A549 (cell line): Measurements from ENCODE around the gene BRCC3. TPM values are rescaled to one million over a fixed set of nuclear protein-coding genes. Genes with fewer than 3 reads are reported as not detected.

ENCODE experiments used
- ATAC-seq, 2 experiments: fragments of 200-7000 bp in 1 of 2; fragments of >200 bp in 1 of 2; cut with Nextera tagmentation in 1 of 2; cut with Tn5 transposase in 1 of 2; 3 replicates each; pipeline versions ENCODE4 v1.8.0 to v1.9.1; 2018 to 2020; ENCODE audit warnings: mild to moderate bottlenecking in 1 of 2, moderate library complexity in 1 of 2
- CTCF ChIA-PET: fragments of 300-600 bp; sonication (Branson Sonifier 250); formaldehyde crosslinking; extraction: SDS; loops from one replicate; lab custom pipeline; 2021; ENCODE audit warnings: antibody characterized with exemption, inconsistent platforms; lab: Yijun Ruan, JAX
- POLR2A ChIA-PET: fragments of 350-600 bp; formaldehyde crosslinking; extraction: SDS; loops from one replicate; lab custom pipeline; 2021; ENCODE audit warnings: antibody characterized with exemption, inconsistent platforms; lab: Yijun Ruan, JAX
- DNase-seq, 2 experiments: peaks; one replicate each; pipeline versions ENCODE4 v3.0.0 to v3.0.0-alpha.2; 2011 to 2016; ENCODE audit warnings: low read depth in 1 of 2, low spot score in 1 of 2
- FAIRE-seq: peaks from 2 replicates; lab custom pipeline; 2011; peaks lifted over from hg19 to GRCh38; lab: Jason Lieb, UNC
- H3K27ac ChIP-seq, 2 experiments: fragments of >200 bp; sonication (Bioruptor Twin); formaldehyde crosslinking; 3 replicates each; pipeline ENCODE4 v1.5.1; 2016 to 2017
- H3K4me1 ChIP-seq: fragments of >200 bp; sonication (Bioruptor Twin); formaldehyde crosslinking; 3 replicates; pipeline ENCODE4 v1.6.1; 2016
- H3K4me2 ChIP-seq: fragments of >200 bp; sonication (Bioruptor Twin); formaldehyde crosslinking; 3 replicates; pipeline ENCODE4 v1.6.1; 2016
- H3K4me3 ChIP-seq: fragments of >200 bp; sonication (Bioruptor Twin); formaldehyde crosslinking; 3 replicates; pipeline ENCODE4 v1.5.1; 2016
- H3K9me3 ChIP-seq: fragments of >200 bp; sonication (Bioruptor Twin); formaldehyde crosslinking; 3 replicates; pipeline ENCODE4 v1.6.1; 2016
- CBX8 ChIP-seq: fragments of 200-600 bp; sonication (generic); IDR thresholded peaks from 2 replicates; pipeline ENCODE4 v1.6.1; 2016
- CHD2 ChIP-seq: fragments of 150-350 bp; IDR thresholded peaks from 2 replicates; pipeline ENCODE4 v1.6.1; 2014; ENCODE audit warnings: low read length; ENCODE audit not compliant: partially characterized antibody
- FOSB ChIP-seq: fragments of 250-450 bp; sonication (Bioruptor Pico); IDR thresholded peaks from 2 replicates; pipeline ENCODE4 v1.5.0; 2020; ENCODE audit warnings: mild to moderate bottlenecking, moderate library complexity
- FOSL2 ChIP-seq, 2 experiments: fragments of 450-650 bp in 1 of 2; fragments of >200 bp in 1 of 2; sonication (Bioruptor Twin) in 1 of 2; formaldehyde crosslinking; IDR thresholded peaks; 2 replicates each; pipeline versions ENCODE4 v1.5.0 to v1.6.1; 2016 to 2020; ENCODE audit warnings: mild to moderate bottlenecking in 1 of 2, moderate library complexity in 1 of 2
- HOXB13 ChIP-seq: fragments of 250-450 bp; sonication (Bioruptor Pico); IDR thresholded peaks from 2 replicates; pipeline ENCODE4 v1.5.0; 2020; ENCODE audit warnings: low read depth, mild to moderate bottlenecking, moderate library complexity
- JUNB ChIP-seq: fragments of >200 bp; sonication (Bioruptor Twin); formaldehyde crosslinking; IDR thresholded peaks from 2 replicates; pipeline ENCODE4 v1.6.1; 2016
- KDM5A ChIP-seq: fragments of 200-600 bp; sonication (generic); IDR thresholded peaks from 2 replicates; pipeline ENCODE4 v1.6.1; 2016; ENCODE audit warnings: antibody characterized with exemption, mild to moderate bottlenecking
- MAFK ChIP-seq: fragments of 450-650 bp; IDR thresholded peaks from 2 replicates; pipeline ENCODE4 v1.6.1; 2014; ENCODE audit not compliant: partially characterized antibody
- MAZ ChIP-seq: fragments of 150-350 bp; IDR thresholded peaks from 2 replicates; pipeline ENCODE4 v1.6.1; 2014; ENCODE audit warnings: antibody characterized with exemption, low read depth, low read length, borderline replicate concordance
- NFE2L2 ChIP-seq: fragments of 150-350 bp; conservative IDR thresholded peaks from 2 replicates; pipeline ENCODE4 v1.6.1; 2014; ENCODE audit warnings: low read length
- NPAS2 ChIP-seq: fragments of 250-450 bp; sonication (Bioruptor Pico); IDR thresholded peaks from 2 replicates; pipeline ENCODE4 v1.8.0; 2022; ENCODE audit warnings: mild to moderate bottlenecking, moderate library complexity, borderline replicate concordance
- POLR2A ChIP-seq: IDR thresholded peaks from 2 replicates; pipeline ENCODE4 v1.6.1; 2012; ENCODE audit warnings: mild to moderate bottlenecking, low read length
- RARB ChIP-seq: fragments of 250-450 bp; sonication (Bioruptor Pico); IDR thresholded peaks from 2 replicates; pipeline ENCODE4 v1.8.0; 2021; ENCODE audit warnings: mild to moderate bottlenecking, moderate library complexity
- RCOR1 ChIP-seq: fragments of 150-350 bp; IDR thresholded peaks from 2 replicates; pipeline ENCODE4 v1.6.1; 2014; ENCODE audit warnings: antibody characterized with exemption, low read length, low read depth
- SMC3 ChIP-seq: fragments of >200 bp; sonication (Bioruptor Twin); formaldehyde crosslinking; IDR thresholded peaks from 3 replicates; pipeline ENCODE4 v1.6.1; 2018; ENCODE audit warnings: inconsistent platforms
- TFCP2L1 ChIP-seq: fragments of 250-450 bp; sonication (Bioruptor Pico); IDR thresholded peaks from 2 replicates; pipeline ENCODE4 v1.5.0; 2021; ENCODE audit warnings: mild to moderate bottlenecking
- ZC3H11A ChIP-seq: fragments of 450-650 bp; IDR thresholded peaks from 2 replicates; pipeline ENCODE4 v1.6.1; 2014; ENCODE audit warnings: antibody characterized with exemption, mild to moderate bottlenecking
- ZFP36 ChIP-seq: fragments of 450-650 bp; IDR thresholded peaks from 2 replicates; pipeline ENCODE4 v1.6.1; 2014; ENCODE audit warnings: borderline replicate concordance; ENCODE audit not compliant: partially characterized antibody
- WGBS: methylation state at CpG from one replicate; pipeline ENCODE4 v1.1.6; 2017; ENCODE audit errors: missing lambda C conversion rate; 5-methylcytosine and 5-hydroxymethylcytosine counted together
- polyA plus RNA-seq, 4 experiments: library from polyadenylated mRNA; depleted of rRNA in 3 of 4; stranded (reverse); fragments of >200 nt; fragmentation: RNase III in 1 of 4; extraction: RNeasy Plus Mini Kit Qiagen cat#74134 plus additional on column Dnase treatment in 1 of 4; gene quantifications; 2 replicates in 3 of 4; 3 replicates in 1 of 4; pipeline ENCODE4 v1.2.3, GENCODE V29; 2011 to 2017
- TF ChIP-seq, protein P1 (sequence below): fragments of >200 bp; sonication (Bioruptor Twin); formaldehyde crosslinking; IDR thresholded peaks from 2 replicates; pipeline ENCODE4 v1.6.1; 2016
- TF ChIP-seq, protein P2 (sequence below): fragments of 200-600 bp; sonication (generic); IDR thresholded peaks from 2 replicates; pipeline ENCODE4 v1.6.1; 2016; ENCODE audit warnings: antibody characterized with exemption, mild to moderate bottlenecking, moderate library complexity
- TF ChIP-seq, protein P3 (sequence below): IDR thresholded peaks from 2 replicates; pipeline ENCODE4 v1.6.1; 2012

BRCC3 gene
- polyA plus RNA-seq, 2 of the 4 experiments (the other 2 are of a cell fraction): 42.0 to 42.9 TPM

DNA sequence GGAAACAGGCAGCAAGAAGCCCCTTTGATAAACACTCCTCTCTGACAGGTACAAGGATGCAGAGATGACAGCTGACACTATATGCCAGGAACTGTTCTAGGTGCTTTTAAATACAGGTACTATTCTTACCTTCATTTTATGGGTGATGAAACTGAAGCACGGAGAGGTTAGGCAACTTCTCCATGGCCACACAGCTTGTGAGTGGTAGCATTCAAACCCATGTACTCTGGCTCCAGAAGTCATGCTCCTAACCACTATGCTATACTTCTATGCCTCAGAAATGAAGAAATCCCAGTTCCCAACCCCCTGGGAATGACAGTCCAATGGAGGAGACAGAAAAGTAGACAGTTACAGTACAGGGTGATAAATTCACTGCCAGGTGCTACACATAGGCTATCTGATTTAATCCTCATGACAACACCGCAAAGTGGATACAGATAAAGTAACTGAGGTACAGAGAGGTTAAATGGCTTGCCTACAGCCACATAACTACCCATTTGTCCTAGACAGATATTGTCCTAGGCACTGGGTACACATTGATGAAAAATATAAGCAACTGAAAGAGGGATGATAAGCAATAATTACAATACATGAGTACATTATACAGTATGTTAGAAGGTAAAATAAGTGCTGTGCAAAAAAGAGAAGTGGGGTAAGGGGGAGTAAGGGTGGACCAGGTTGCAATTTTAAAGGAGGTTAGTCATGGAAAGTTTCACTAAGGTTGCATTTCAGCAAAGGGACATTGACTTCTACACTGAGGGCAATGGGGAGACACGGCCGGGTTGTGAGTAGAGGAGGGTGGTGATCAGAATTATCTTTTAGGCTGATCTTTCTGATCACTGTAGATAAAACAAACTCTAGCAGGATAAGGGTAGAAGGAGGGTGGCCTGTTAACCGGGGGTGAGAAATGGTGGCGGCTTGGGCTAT is 47.1 kb upstream of the BRCC3 start:
- Histone ChIP-seq H3K4me1 (peaks cover 25% of the 10 kb centered on the region), H3K4me2 (no peak overlapping the region), H3K27ac (peak overlapping the region; percentile 38 to 41; a peak in 3 of 6 replicates), H3K4me3 (no peak overlapping the region), H3K9me3 (no peaks in the 10 kb centered on the region)
- no peak for TF ChIP-seq HOXB13 (CRISPR knock-in tag)
- TF ChIP-seq FOSB (CRISPR knock-in tag): no peak
- no peak for TF ChIP-seq TFCP2L1 (CRISPR knock-in tag)
- TF ChIP-seq, protein P1, sequence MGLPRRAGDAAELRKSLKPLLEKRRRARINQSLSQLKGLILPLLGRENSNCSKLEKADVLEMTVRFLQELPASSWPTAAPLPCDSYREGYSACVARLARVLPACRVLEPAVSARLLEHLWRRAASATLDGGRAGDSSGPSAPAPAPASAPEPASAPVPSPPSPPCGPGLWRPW: no peak
- TF ChIP-seq SMC3: no peak
- TF ChIP-seq, protein P2, sequence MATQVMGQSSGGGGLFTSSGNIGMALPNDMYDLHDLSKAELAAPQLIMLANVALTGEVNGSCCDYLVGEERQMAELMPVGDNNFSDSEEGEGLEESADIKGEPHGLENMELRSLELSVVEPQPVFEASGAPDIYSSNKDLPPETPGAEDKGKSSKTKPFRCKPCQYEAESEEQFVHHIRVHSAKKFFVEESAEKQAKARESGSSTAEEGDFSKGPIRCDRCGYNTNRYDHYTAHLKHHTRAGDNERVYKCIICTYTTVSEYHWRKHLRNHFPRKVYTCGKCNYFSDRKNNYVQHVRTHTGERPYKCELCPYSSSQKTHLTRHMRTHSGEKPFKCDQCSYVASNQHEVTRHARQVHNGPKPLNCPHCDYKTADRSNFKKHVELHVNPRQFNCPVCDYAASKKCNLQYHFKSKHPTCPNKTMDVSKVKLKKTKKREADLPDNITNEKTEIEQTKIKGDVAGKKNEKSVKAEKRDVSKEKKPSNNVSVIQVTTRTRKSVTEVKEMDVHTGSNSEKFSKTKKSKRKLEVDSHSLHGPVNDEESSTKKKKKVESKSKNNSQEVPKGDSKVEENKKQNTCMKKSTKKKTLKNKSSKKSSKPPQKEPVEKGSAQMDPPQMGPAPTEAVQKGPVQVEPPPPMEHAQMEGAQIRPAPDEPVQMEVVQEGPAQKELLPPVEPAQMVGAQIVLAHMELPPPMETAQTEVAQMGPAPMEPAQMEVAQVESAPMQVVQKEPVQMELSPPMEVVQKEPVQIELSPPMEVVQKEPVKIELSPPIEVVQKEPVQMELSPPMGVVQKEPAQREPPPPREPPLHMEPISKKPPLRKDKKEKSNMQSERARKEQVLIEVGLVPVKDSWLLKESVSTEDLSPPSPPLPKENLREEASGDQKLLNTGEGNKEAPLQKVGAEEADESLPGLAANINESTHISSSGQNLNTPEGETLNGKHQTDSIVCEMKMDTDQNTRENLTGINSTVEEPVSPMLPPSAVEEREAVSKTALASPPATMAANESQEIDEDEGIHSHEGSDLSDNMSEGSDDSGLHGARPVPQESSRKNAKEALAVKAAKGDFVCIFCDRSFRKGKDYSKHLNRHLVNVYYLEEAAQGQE: no peak
- TF ChIP-seq RARB (CRISPR knock-in tag): no peak
- TF ChIP-seq POLR2A: no peak
- TF ChIP-seq JUNB: no peak
- TF ChIP-seq CHD2: no peak
- TF ChIP-seq ZC3H11A: no peak
- no peak for TF ChIP-seq MAZ
- TF ChIP-seq RCOR1: no peak
- no peak for TF ChIP-seq MAFK
- TF ChIP-seq, protein P3, sequence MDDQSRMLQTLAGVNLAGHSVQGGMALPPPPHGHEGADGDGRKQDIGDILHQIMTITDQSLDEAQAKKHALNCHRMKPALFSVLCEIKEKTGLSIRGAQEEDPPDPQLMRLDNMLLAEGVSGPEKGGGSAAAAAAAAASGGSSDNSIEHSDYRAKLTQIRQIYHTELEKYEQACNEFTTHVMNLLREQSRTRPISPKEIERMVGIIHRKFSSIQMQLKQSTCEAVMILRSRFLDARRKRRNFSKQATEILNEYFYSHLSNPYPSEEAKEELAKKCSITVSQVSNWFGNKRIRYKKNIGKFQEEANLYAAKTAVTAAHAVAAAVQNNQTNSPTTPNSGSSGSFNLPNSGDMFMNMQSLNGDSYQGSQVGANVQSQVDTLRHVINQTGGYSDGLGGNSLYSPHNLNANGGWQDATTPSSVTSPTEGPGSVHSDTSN: no peak
- no peak for TF ChIP-seq CBX8
- TF ChIP-seq KDM5A: no peak
- no peak for TF ChIP-seq ZFP36
- no peak for TF ChIP-seq NPAS2 (CRISPR knock-in tag)
- CTCF ChIA-PET: no interaction called here
- ATAC-seq: no peak
- no peak for FAIRE-seq
- POLR2A ChIA-PET: no interaction called here
- 89% methylated on average over 6 of the region's 6 CpGs for WGBS
- no peak for DNase-seq

DNA sequence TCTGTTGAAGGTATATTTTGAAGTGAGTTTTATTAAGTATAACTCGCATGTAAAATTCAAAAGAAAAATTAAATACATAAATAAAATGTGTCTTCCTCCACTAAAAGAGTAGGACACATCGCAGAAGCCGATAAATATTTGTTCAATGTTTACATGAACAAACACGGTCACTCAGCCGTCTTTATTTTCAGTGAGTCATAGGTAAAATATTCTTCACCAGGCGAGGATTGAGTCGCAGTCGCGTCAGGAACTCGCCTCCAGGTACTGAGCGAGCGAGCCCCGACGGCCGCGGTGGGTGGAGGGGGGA is 44.9 kb upstream of the BRCC3 start:
- CTCF ChIA-PET: interaction anchor here (1.0 to 1.1 kb wide), 3 partner anchors 22 to 32 kb away, joined by 3 to 5 read pairs (median 5); no protein-coding TSS in a partner anchor
- DNase-seq: peak in 1 of 2 experiments; percentile 72
- WGBS: under 1% methylated on average over 14 of the region's 16 CpGs

More for the DNA sequence above, 44.9 kb upstream of the BRCC3 start:
- peak; percentile 34; the same call in 1 of the 2 replicates for TF ChIP-seq JUNB
- TF ChIP-seq FOSL2 (IDR thresholded peaks at IDR 0.05): no peak
- TF ChIP-seq FOSL2 (CRISPR knock-in tag; IDR thresholded peaks at IDR 0.05): peak; percentile 84
- no peak for TF ChIP-seq NFE2L2
- POLR2A ChIA-PET: interaction anchor here (0.7 to 1.4 kb wide), 11 partner anchors 9 to 190 kb away, joined by 3 to 8 read pairs (median 4); partner anchors contain the start of gene VBP1
- peak overlapping the region; percentile 89 to 98 for H3K27ac ChIP-seq
- peaks cover 27% of the 10 kb centered on the region for H3K4me1 ChIP-seq
- FAIRE-seq (no peak), ATAC-seq (no peak; a peak in 2 of 6 replicates)
- H3K9me3 ChIP-seq: no peaks in the 10 kb centered on the region
- peak overlapping the region; percentile 62 for H3K4me3 ChIP-seq
- H3K4me2 ChIP-seq: peak overlapping the region; percentile 60
